A673 (cell line): ENCODE measurements around the gene TMEM259. TPM values are rescaled to one million over a fixed set of nuclear protein-coding genes. Genes with fewer than 3 reads are reported as not detected.

Experiments used
- BruUV-seq: library from RNA; stranded (reverse); fragments of 400-500 nt; replicated peaks from 2 replicates; lab custom pipeline; 2021; lab: Mats Ljungman, UMichigan
- CTCF ChIA-PET: fragments of 300-600 bp; sonication (Branson Sonifier 250); formaldehyde crosslinking; loops from one replicate; lab custom pipeline; 2022; ENCODE audit warnings: antibody characterized with exemption; lab: Charles Lee
- POLR2A ChIA-PET: fragments of 300-600 bp; sonication (Branson Sonifier 250); formaldehyde crosslinking; loops from one replicate; lab custom pipeline; 2022; ENCODE audit warnings: antibody characterized with exemption; ENCODE audit not compliant: low non-redundant PET; lab: Charles Lee
- DNase-seq: peaks from one replicate; pipeline ENCODE4 v3.0.0-alpha.2; 2015; ENCODE audit warnings: low spot score
- H3K27ac ChIP-seq: fragments of 200-600 bp; sonication (generic); 2 replicates; pipeline ENCODE4 v1.5.1; 2016; ENCODE audit warnings: mixed run types, low read depth, mild to moderate bottlenecking, mixed read lengths, antibody characterized with exemption, low read length; ENCODE audit not compliant: poor library complexity, severe bottlenecking
- H3K27me3 ChIP-seq: fragments of 200-600 bp; sonication (generic); replicated peaks from 2 replicates; pipeline ENCODE4 v1.6.1; 2017; ENCODE audit warnings: mixed run types, low read depth, mild to moderate bottlenecking, mixed read lengths, antibody characterized with exemption, low read length; ENCODE audit not compliant: insufficient read depth, poor library complexity
- H3K36me3 ChIP-seq: fragments of 200-600 bp; sonication (generic); 2 replicates; pipeline ENCODE4 v1.6.1; 2016; ENCODE audit warnings: mixed run types, mild to moderate bottlenecking, mixed read lengths, antibody characterized with exemption, low read length; ENCODE audit not compliant: insufficient read depth, poor library complexity, severe bottlenecking
- H3K4me1 ChIP-seq: fragments of 200-600 bp; sonication (generic); 2 replicates; pipeline ENCODE4 v1.6.1; 2017; ENCODE audit warnings: mixed run types, mild to moderate bottlenecking, mixed read lengths, antibody characterized with exemption, low read length; ENCODE audit not compliant: insufficient read depth, poor library complexity, severe bottlenecking
- H3K4me3 ChIP-seq: fragments of 200-600 bp; sonication (generic); 2 replicates; pipeline ENCODE4 v1.5.1; 2016; ENCODE audit warnings: low read depth, mixed run types, mild to moderate bottlenecking, mixed read lengths, low read length; ENCODE audit not compliant: poor library complexity, severe bottlenecking
- H3K9me3 ChIP-seq: fragments of 200-600 bp; sonication (generic); 2 replicates; pipeline ENCODE4 v1.6.1; 2016; ENCODE audit warnings: mixed run types, low read depth, mild to moderate bottlenecking, mixed read lengths, antibody characterized with exemption, low read length; ENCODE audit not compliant: poor library complexity, severe bottlenecking
- CTCF ChIP-seq: fragments of 300-800, 200-600 bp; sonication (generic); conservative IDR thresholded peaks from 2 replicates; pipeline ENCODE4 v1.5.1; 2017; ENCODE audit warnings: low read depth, mild to moderate bottlenecking, antibody characterized with exemption, low read length, moderate library complexity, mixed read lengths
- EZH2 ChIP-seq: fragments of 200-600 bp; sonication (generic); IDR thresholded peaks from 2 replicates; pipeline ENCODE4 v1.6.1; 2017; ENCODE audit warnings: borderline replicate concordance, low read depth, mild to moderate bottlenecking, mixed read lengths, antibody characterized with exemption, low read length; ENCODE audit not compliant: poor library complexity, severe bottlenecking
- intact Hi-C: fragments of 100-400 bp; cut with micrococcal nuclease; formaldehyde crosslinking; loops from one replicate; pipeline ENCODE4 v1.10.0; 2022; ENCODE audit not compliant: unreplicated experiment
- total RNA-seq: library from RNA; stranded (reverse); gene quantifications from 2 replicates; pipeline ENCODE4 v1.2.3, GENCODE V29; 2021

TMEM259 gene
- total RNA-seq, 1 experiment from 2014 or later = 151 TPM

- POLR2A ChIA-PET = interaction anchor here (0.6 kb wide), 1 partner anchor 274 kb away, joined by 3 read pairs; the partner anchor contains the start of gene CIRBP
- Histone ChIP-seq H3K27ac (no peak overlapping the region), H3K4me3 (no peak overlapping the region), H3K4me1 (peaks cover 18% of the 10 kb centered on the region), H3K27me3 (peaks cover 40% of the 10 kb centered on the region), H3K9me3 (no peaks in the 10 kb centered on the region), H3K36me3 (peaks cover 25% of the 10 kb centered on the region)
- intact Hi-C loops = loop anchor here (5.0 kb wide), 1 partner anchor 73 kb away; no protein-coding TSS in a partner anchor
- BruUV-seq = no TSS peak
- TF ChIP-seq CTCF (no peak), EZH2 (no peak)
- CTCF ChIA-PET = interaction anchor here (0.7 kb wide), 1 partner anchor 71 kb away, joined by 3 read pairs; no protein-coding TSS in a partner anchor
- no peak for DNase-seq
Measured at GRCh38 chr19:995051-995827, 25.7 kb downstream of the TMEM259 start.

- Histone ChIP-seq H3K4me1 (peaks cover 18% of the 10 kb centered on the region), H3K36me3 (peaks cover 25% of the 10 kb centered on the region), H3K27ac (no peak overlapping the region), H3K27me3 (peaks cover 34% of the 10 kb centered on the region), H3K4me3 (no peak overlapping the region), H3K9me3 (no peaks in the 10 kb centered on the region)
- DNase-seq = no peak
- POLR2A ChIA-PET = no interaction called here
- TF ChIP-seq CTCF (no peak), EZH2 (no peak)
- intact Hi-C loops = no loop called here
- no TSS peak for BruUV-seq
- CTCF ChIA-PET = interaction anchor here (0.7 kb wide), 1 partner anchor 70 kb away, joined by 3 read pairs; no protein-coding TSS in a partner anchor
Measured at GRCh38 chr19:994516-994915, 26.4 kb downstream of the TMEM259 start.

GRCh38 chr19:993831-994393 is 27.0 kb downstream of the TMEM259 start:
- Histone ChIP-seq H3K27me3 (peaks cover 28% of the 10 kb centered on the region), H3K27ac (no peak overlapping the region), H3K4me3 (no peak overlapping the region), H3K4me1 (peaks cover 18% of the 10 kb centered on the region), H3K9me3 (no peaks in the 10 kb centered on the region), H3K36me3 (peaks cover 25% of the 10 kb centered on the region)
- ChIA-PET CTCF (no interaction called here), POLR2A (no interaction called here)
- no TSS peak for BruUV-seq
- intact Hi-C loops = no loop called here
- DNase-seq = no peak
- TF ChIP-seq EZH2 = no peak
- TF ChIP-seq CTCF = no peak
